Vagina (tissue), 2 donors: ENCODE results near the gene KLHL40.

Experiments
- POLR2A ChIP-seq, 2 donors: fragments of 450-650 bp; IDR thresholded peaks; one replicate each; pipeline ENCODE4 v1.6.1; 2017; ENCODE audit warnings: antibody characterized with exemption in 2 of 2, mild to moderate bottlenecking in 2 of 2, moderate library complexity in 2 of 2
- POLR2AphosphoS5 ChIP-seq, 2 donors: sonication (generic); formaldehyde crosslinking; IDR thresholded peaks; one replicate each; pipeline ENCODE4 v1.9.0; 2017; ENCODE audit warnings: antibody characterized with exemption in 2 of 2, mild to moderate bottlenecking in 2 of 2, low read depth in 1 of 2; ENCODE audit not compliant: insufficient read depth in 1 of 2
- TF ChIP-seq, protein P1 (sequence below), 3 experiments: fragments of 450-650 bp in 2 of 3; fragments of 200-600 bp in 1 of 3; sonication (generic) in 1 of 3; IDR thresholded peaks; one replicate each; pipeline ENCODE4 v1.5.1; 2017 to 2019; ENCODE audit warnings: antibody characterized with exemption in 3 of 3, mild to moderate bottlenecking in 2 of 3, moderate library complexity in 2 of 3

DNA sequence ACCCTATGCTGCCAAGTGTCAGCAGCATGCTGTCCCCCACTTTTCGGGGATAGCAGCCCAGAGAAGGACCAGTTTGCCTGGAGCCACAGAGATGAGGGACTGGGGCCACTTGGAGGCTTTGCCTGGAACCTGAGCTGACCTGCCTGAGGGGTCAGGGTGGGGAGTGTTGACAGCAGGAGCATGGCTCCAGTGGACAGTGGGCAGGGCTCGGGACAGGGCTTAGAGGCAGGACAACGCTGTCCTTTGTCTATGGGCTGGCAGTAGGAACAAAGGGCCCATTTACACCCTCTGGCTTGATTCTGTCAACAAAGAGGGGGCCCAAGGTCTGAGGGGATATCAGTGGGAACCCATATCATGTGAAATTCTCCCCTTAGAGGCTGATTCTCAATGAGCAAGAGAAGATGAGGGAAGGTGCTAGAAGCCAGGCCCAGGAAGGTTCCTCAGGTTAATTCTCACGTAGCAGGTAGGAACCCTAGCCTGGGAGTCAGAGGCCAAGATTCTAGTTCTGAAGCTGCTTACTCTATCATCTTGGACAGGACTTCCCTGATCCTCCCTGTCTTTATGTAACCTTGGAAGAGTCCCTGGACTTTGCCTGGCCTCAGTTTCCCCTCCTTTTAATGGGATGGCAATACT is 47.0 kb downstream of the KLHL40 start:
- no peak for TF ChIP-seq POLR2AphosphoS5 (IDR thresholded peaks at IDR 0.05; ENCODE audit: insufficient read depth in 1 of 2, low read depth in 1 of 2)
- TF ChIP-seq, protein P1, sequence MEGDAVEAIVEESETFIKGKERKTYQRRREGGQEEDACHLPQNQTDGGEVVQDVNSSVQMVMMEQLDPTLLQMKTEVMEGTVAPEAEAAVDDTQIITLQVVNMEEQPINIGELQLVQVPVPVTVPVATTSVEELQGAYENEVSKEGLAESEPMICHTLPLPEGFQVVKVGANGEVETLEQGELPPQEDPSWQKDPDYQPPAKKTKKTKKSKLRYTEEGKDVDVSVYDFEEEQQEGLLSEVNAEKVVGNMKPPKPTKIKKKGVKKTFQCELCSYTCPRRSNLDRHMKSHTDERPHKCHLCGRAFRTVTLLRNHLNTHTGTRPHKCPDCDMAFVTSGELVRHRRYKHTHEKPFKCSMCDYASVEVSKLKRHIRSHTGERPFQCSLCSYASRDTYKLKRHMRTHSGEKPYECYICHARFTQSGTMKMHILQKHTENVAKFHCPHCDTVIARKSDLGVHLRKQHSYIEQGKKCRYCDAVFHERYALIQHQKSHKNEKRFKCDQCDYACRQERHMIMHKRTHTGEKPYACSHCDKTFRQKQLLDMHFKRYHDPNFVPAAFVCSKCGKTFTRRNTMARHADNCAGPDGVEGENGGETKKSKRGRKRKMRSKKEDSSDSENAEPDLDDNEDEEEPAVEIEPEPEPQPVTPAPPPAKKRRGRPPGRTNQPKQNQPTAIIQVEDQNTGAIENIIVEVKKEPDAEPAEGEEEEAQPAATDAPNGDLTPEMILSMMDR (IDR thresholded peaks at IDR 0.05), result no peak
- no peak for TF ChIP-seq POLR2A (IDR thresholded peaks at IDR 0.05)
